BLaER1 treated with 17β-estradiol and CSF1 and Interleukin-3, amounts not matched to agents 10 nM and 100 nM (cell line): ENCODE measurements around the gene ZNF165.
"Not testable (repeated sequence)": the region's sequence is repeated elsewhere in the genome, so short reads cannot be mapped to it uniquely, and the experiment has no call there.

Source experiments
- H3K27ac ChIP-seq, 11 experiments: shearing (Covaris generic); formaldehyde crosslinking; 2 replicates each; pipeline ENCODE4 v1.8.1; 2022
- H3K27me3 ChIP-seq, 11 experiments: shearing (Covaris generic); formaldehyde crosslinking; 2 replicates each; pipeline ENCODE4 v1.8.1; 2022
- H3K36me3 ChIP-seq, 11 experiments: shearing (Covaris generic); formaldehyde crosslinking; 2 replicates each; pipeline ENCODE4 v1.8.1; 2022
- H3K4me1 ChIP-seq, 10 experiments: shearing (Covaris generic); formaldehyde crosslinking; 2 replicates each; pipeline ENCODE4 v1.8.1; 2022
- H3K4me2 ChIP-seq, 11 experiments: shearing (Covaris generic); formaldehyde crosslinking; 2 replicates each; pipeline ENCODE4 v1.8.1; 2022
- H3K4me3 ChIP-seq, 10 experiments: shearing (Covaris generic); formaldehyde crosslinking; 2 replicates each; pipeline ENCODE4 v1.8.1; 2022
- H3K9ac ChIP-seq, 11 experiments: shearing (Covaris generic); formaldehyde crosslinking; 2 replicates each; pipeline ENCODE4 v1.8.1; 2022
- H3K9me3 ChIP-seq, 11 experiments: shearing (Covaris generic); formaldehyde crosslinking; replicated peaks in 1 of 11; 2 replicates each; pipeline ENCODE4 v1.8.1; 2022
- H4K20me1 ChIP-seq, 11 experiments: shearing (Covaris generic); formaldehyde crosslinking; 2 replicates each; pipeline ENCODE4 v1.8.1; 2022
- Cebpa-rat ChIP-seq, 11 experiments: shearing (Covaris generic); IDR thresholded peaks; 2 replicates each; pipeline ENCODE4 v1.8.1; 2022

Gene ZNF165

DNA sequence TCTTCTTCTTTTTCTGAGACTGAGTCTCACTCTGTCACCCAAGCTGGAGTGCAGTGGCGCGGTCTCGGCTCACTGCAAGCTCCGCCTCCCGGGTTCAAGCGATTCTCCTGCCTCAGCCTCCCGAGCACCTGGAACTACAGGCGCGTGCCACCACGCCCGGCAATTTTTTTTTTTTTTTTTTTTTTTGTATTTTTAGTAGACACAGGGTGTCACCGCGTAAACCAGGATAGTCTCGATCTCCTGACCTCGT is at the start of gene ZNF165:
ZNF165 (plus strand) TSS at position 188 of the 250 bp plus-strand sequence. CDS start 4,913 bp downstream, outside the sequence.
- H3K27me3 ChIP-seq, H3K36me3 ChIP-seq, H4K20me1 ChIP-seq, H3K9me3 ChIP-seq: not testable (repeated sequence)
- Histone ChIP-seq H3K4me3 (peak within 1 kb of the TSS; percentile 69 to 87 (median 76)), H3K4me2 (peak within 1 kb of the TSS; percentile 76 to 93 (median 85)), H3K4me1 (peaks cover 7 to 21% (median 18%) of the 10 kb centered on the region in 10 experiments), H3K9ac (peak within 1 kb of the TSS; percentile 74 to 93 (median 86)), H3K27ac (peak within 1 kb of the TSS; percentile 81 to 95 (median 91))

DNA sequence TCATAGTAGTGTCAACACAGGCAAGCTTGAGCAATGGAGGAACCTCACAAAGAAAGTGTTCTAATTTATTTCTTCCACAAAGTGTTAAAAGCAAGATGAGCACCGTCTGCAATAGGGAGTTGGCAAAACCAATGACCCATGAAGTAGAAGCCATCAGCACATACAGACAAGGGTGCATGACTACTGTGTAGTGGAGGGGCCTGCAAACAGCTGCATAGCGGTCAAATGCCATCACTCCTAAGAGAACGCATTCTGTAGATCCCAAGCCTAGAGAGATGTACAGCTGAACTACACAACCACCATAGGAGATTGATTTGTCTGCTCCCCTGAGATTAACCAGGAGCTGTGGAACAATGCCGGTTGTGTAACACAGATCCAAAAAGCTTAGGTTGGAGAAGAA is 26.8 kb upstream of the ZNF165 start:
- no peak for TF ChIP-seq Cebpa-rat (IDR thresholded peaks at IDR 0.05)

DNA sequence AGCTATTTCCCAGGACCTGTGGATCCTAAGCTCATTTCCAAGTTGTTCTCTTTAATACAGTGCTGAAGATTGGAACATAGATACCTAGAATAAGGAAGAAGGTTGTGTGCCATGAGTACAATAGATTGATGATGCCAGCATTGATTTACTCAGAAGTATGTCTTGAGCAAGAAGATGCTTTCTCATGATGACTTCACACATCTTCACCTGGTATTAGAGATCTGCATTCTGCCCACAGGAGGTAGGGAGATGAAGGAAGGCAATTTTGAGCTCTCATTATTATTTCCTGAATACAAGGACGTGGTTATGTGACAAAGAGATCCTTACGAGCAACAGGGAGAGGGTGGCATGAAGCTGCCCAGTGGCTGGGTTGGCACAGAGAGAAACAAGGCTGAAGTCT is 20.0 kb upstream of the ZNF165 start:
- TF ChIP-seq Cebpa-rat (IDR thresholded peaks at IDR 0.05) = no peak
- no peaks in the 10 kb centered on the region for H3K4me1 ChIP-seq
- H3K9me3 ChIP-seq = no peaks in the 10 kb centered on the region
- no peaks in the 10 kb centered on the region for H3K36me3 ChIP-seq
- H3K4me2 ChIP-seq = no peak overlapping the region
- H4K20me1 ChIP-seq = no peaks in the 10 kb centered on the region
- H3K27me3 ChIP-seq = no peaks in the 10 kb centered on the region
- H3K9ac ChIP-seq = no peak overlapping the region
- no peak overlapping the region for H3K4me3 ChIP-seq
- H3K27ac ChIP-seq = no peak overlapping the region

More for the DNA sequence above, 26.8 kb upstream of the ZNF165 start:
- Histone ChIP-seq H3K27ac (no peak overlapping the region), H4K20me1 (no peaks in the 10 kb centered on the region), H3K36me3 (no peaks in the 10 kb centered on the region), H3K4me1 (no peaks in the 10 kb centered on the region), H3K9ac (no peak overlapping the region), H3K9me3 (no peaks in the 10 kb centered on the region), H3K4me2 (no peak overlapping the region), H3K27me3 (no peaks in the 10 kb centered on the region), H3K4me3 (no peak overlapping the region)

DNA sequence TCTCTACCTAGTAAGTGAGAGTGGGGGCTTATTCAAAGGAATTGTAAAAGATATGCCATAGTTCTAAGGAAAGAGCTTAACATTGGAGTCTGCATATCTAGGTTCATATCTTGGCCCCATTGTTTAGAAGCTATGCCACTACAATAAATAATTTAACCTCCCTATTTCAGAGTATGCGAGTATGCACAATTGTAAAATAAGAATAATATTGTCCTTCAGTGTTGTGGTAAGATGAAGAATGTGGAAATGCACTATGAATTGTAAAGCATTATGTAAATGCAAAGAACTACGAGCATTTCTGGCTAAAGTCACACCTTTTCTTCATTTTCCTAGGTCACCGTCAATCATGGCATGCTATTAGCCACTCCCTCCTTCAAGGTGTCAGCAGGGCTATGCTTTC is 16.1 kb upstream of the ZNF165 start:
- H3K9ac ChIP-seq = no peak overlapping the region
- no peaks in the 10 kb centered on the region for H4K20me1 ChIP-seq
- H3K36me3 ChIP-seq = no peaks in the 10 kb centered on the region
- no peak overlapping the region for H3K4me3 ChIP-seq
- H3K4me2 ChIP-seq = no peak overlapping the region
- no peaks in the 10 kb centered on the region for H3K4me1 ChIP-seq
- TF ChIP-seq Cebpa-rat (IDR thresholded peaks at IDR 0.05) = no peak
- H3K27ac ChIP-seq = no peak overlapping the region
- H3K27me3 ChIP-seq = no peaks in the 10 kb centered on the region
- no peaks in the 10 kb centered on the region for H3K9me3 ChIP-seq

DNA sequence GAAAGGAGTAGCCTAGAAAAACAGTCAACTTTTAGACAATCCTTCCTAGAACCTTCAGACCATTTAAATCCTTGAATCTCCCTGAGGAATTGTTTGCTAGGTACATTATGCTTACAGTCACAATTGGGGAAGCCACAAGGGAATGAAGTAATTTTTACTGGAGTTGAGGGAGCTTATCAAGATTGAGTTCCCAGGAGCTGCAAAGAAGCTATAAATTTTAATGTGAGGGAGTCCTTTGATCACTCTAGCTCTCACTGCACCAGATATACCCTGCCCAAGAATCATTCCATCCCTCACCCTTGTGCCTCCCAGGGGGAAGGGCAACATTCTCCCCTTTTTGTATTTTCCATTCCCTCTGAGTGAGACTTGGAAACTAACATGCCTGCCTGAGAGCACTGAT is 12.3 kb upstream of the ZNF165 start:
- H4K20me1 ChIP-seq = no peaks in the 10 kb centered on the region
- H3K9ac ChIP-seq = no peak overlapping the region
- H3K4me2 ChIP-seq = no peak overlapping the region
- H3K4me3 ChIP-seq = no peak overlapping the region
- H3K4me1 ChIP-seq = no peaks in the 10 kb centered on the region
- H3K27me3 ChIP-seq = no peaks in the 10 kb centered on the region
- TF ChIP-seq Cebpa-rat (IDR thresholded peaks at IDR 0.05) = no peak
- no peaks in the 10 kb centered on the region for H3K9me3 ChIP-seq
- H3K27ac ChIP-seq = no peak overlapping the region
- H3K36me3 ChIP-seq = no peaks in the 10 kb centered on the region

DNA sequence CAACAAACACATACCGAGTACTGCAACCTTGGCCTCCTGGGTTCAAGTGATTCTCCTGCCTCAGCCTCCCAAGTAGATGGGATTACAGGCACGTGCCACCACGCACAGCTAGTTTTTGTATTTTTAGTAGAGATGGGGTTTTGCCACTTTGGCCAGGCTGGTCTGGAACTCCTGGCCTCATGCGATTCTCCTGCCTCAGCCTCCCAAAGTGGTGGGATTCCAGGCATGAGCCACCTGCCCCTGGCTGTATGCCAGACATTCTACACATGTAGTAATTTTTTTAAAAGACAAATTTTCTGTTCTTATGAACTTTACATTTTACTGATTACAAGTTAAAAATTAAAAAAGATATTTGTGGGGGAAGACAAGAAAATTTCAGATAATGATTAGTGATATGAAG is 9.4 kb upstream of the ZNF165 start:
- not testable (repeated sequence) for H3K4me2 ChIP-seq, H3K9me3 ChIP-seq, H3K4me1 ChIP-seq, H3K9ac ChIP-seq, H3K36me3 ChIP-seq, H4K20me1 ChIP-seq, H3K4me3 ChIP-seq, H3K27ac ChIP-seq, H3K27me3 ChIP-seq

DNA sequence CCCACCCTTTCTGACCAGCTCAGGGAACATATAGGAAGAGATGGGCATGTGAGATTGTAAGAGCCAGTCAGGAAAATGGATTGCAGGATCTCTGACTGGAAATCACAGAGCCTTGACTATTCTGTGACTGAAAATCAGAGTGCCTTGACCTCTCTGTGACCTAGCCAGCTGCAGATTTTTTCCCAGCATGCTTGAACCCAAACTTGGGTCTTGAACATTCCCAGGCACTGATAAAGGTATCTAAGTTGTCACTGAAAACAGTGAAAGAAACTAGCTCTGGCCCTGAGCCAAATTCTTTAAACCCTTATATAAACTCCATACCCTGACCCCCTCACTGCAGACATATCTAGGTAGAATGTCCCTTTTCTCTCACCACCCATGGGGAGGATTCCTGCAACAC is 2.3 kb upstream of the ZNF165 start:
- H4K20me1 ChIP-seq = no peaks in the 10 kb centered on the region
- no peak overlapping the region for H3K9ac ChIP-seq
- H3K4me2 ChIP-seq = no peak overlapping the region
- no peak overlapping the region for H3K4me3 ChIP-seq
- H3K4me1 ChIP-seq = peaks cover 7 to 21% (median 18%) of the 10 kb centered on the region in 10 experiments
- H3K27ac ChIP-seq = no peak overlapping the region
- H3K27me3 ChIP-seq = no peaks in the 10 kb centered on the region
- no peaks in the 10 kb centered on the region for H3K36me3 ChIP-seq
- H3K9me3 ChIP-seq = no peaks in the 10 kb centered on the region; a peak in 1 of 22 replicates
- TF ChIP-seq Cebpa-rat (IDR thresholded peaks at IDR 0.05) = no peak

DNA sequence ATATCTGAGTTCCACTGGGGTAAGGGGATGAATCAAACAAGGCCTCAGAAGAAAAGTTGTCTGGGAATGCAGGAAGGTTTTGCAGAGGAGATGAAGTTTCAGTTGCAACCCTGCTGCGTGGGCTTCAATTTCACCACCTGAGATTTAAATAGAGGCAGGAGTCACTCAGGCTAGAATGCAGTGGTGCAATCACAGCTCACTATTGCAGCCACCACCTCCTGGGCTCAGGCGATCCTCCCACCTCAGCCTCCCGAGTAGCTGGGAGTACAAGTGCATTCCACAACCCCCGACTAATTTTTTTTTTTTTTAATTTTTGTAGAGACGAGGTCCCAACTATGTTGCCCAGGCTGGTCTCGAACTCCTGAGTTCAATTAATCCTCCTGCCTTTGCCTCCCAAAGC is 1.5 kb upstream of the ZNF165 start:
- Histone ChIP-seq H3K4me2 (peak overlapping the region in 6 of 11 experiments; percentile 61 to 78 (median 74); a peak in 4 of 22 replicates), H4K20me1 (no peaks in the 10 kb centered on the region), H3K9me3 (no peaks in the 10 kb centered on the region; a peak in 1 of 22 replicates), H3K27ac (peak overlapping the region in 2 of 11 experiments; percentile 93 to 95; a peak in 2 of 22 replicates), H3K36me3 (no peaks in the 10 kb centered on the region), H3K4me3 (no peak overlapping the region), H3K27me3 (no peaks in the 10 kb centered on the region), H3K9ac (no peak overlapping the region), H3K4me1 (peaks cover 7 to 21% (median 18%) of the 10 kb centered on the region in 10 experiments)
- no peak for TF ChIP-seq Cebpa-rat (IDR thresholded peaks at IDR 0.05)

DNA sequence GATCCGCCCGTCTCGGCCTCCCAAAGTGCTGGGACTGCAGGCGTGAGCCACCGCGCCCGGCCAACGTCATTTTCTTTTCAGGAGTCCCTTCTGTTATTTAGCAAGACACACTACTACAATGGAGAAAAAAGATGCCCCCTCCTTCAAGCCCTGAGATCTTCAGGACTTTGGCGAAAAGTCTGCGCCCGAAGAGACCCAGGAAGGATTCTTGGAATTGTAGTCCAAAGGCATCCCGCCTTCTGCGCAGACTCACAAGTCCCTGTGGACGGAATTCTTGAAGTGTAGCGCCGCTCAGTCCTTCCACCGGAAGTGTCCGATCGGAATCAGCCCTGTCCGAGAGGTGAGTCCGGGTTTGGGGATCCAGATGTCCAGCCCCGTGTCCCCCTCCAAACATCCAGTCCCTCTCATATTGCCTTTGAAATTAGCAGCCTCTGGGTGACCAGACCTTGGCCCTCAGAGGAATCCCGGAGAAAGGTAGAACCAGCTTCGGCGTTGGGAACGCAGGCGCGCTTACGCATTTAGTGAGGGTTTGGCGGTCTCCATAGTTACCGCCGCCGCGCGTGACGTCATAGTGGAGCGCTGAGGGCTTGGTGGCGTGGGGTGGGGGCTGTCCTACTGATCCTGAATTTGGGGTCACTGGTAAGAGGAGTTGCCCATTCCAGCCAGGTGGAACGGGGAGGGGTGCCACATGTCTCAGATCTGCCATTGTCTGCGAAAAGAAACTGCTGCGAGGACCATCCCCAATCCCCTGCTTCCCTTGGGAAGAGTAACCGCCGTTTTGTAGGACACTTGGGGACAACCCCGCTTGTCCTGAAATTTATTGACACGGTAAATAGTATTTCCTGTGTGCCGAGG is 490 bp downstream of the ZNF165 start:
- peaks cover 0 to 7% (median 5%) of the 10 kb centered on the region in 11 experiments; a peak in 7 of 22 replicates for H3K36me3 ChIP-seq
- H3K4me3 ChIP-seq = peak overlapping the region; percentile 69 to 87 (median 76)
- H3K9ac ChIP-seq = peak overlapping the region; percentile 74 to 93 (median 86)
- H3K27ac ChIP-seq = peak overlapping the region; percentile 81 to 95 (median 91)
- H3K4me1 ChIP-seq = peaks cover 7 to 21% (median 18%) of the 10 kb centered on the region in 10 experiments
- no peaks in the 10 kb centered on the region for H4K20me1 ChIP-seq
- H3K9me3 ChIP-seq = no peaks in the 10 kb centered on the region; a peak in 1 of 22 replicates
- TF ChIP-seq Cebpa-rat (IDR thresholded peaks at IDR 0.05) = no peak
- peak overlapping the region; percentile 76 to 93 (median 85) for H3K4me2 ChIP-seq
- no peaks in the 10 kb centered on the region for H3K27me3 ChIP-seq

DNA sequence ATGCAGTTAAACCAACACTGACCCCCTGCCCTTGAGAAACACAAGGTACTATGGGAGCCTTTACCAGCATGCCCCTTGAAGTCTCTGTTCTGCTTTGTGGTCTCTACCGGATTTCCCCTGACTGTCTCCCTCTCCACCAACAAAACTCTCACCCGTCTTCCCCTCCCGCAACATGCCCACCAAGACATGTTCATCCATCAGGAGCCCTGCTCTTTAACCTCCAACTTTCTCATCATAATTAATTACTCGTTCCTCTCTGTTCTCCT is 1.1 kb downstream of the ZNF165 start:
- H3K4me2 ChIP-seq = peak overlapping the region; percentile 76 to 93 (median 85)
- peaks cover 7 to 21% (median 18%) of the 10 kb centered on the region in 10 experiments for H3K4me1 ChIP-seq
- H3K9me3 ChIP-seq = peaks cover 0 to 3% (median 0%) of the 10 kb centered on the region in 11 experiments; a peak in 2 of 22 replicates
- peak overlapping the region; percentile 81 to 95 (median 91) for H3K27ac ChIP-seq
- H4K20me1 ChIP-seq = no peaks in the 10 kb centered on the region
- H3K27me3 ChIP-seq = no peaks in the 10 kb centered on the region
- peaks cover 4 to 12% (median 9%) of the 10 kb centered on the region in 11 experiments; a peak in 13 of 22 replicates for H3K36me3 ChIP-seq
- H3K4me3 ChIP-seq = peak overlapping the region; percentile 69 to 87 (median 76)
- H3K9ac ChIP-seq = peak overlapping the region; percentile 74 to 93 (median 86)
- no peak for TF ChIP-seq Cebpa-rat (IDR thresholded peaks at IDR 0.05)
